Caco-2 (cell line): ENCODE data around the gene RHOG. TPM values are rescaled to one million over a fixed set of nuclear protein-coding genes. Genes with fewer than 3 reads are reported as not detected.
"Not testable (repeated sequence)": the region's sequence is repeated elsewhere in the genome, so short reads cannot be mapped to it uniquely, and the experiment has no call there.

Source experiments
- BruUV-seq: library from RNA; stranded (reverse); fragments of 400-500 nt; replicated peaks from 2 replicates; lab custom pipeline; 2021; lab: Mats Ljungman, UMichigan
- CTCF ChIA-PET: fragments of 300-600 bp; sonication (Branson Sonifier 250); formaldehyde crosslinking; loops from one replicate; lab custom pipeline; 2022; ENCODE audit warnings: antibody characterized with exemption; lab: Charles Lee
- POLR2A ChIA-PET: fragments of 300-600 bp; sonication (Branson Sonifier 250); formaldehyde crosslinking; loops from one replicate; lab custom pipeline; 2022; ENCODE audit warnings: antibody characterized with exemption; lab: Charles Lee
- DNase-seq, 2 experiments: peaks; one replicate each; pipeline versions ENCODE4 v3.0.0 to v3.0.0-alpha.2; 2020 to 2022
- H3K27me3 ChIP-seq: replicated peaks from 2 replicates; pipeline ENCODE4 v1.6.0; 2011; ENCODE audit warnings: low read length; ENCODE audit not compliant: control insufficient read depth, insufficient read depth
- H3K36me3 ChIP-seq: 2 replicates; pipeline ENCODE4 v1.5.1; 2011; ENCODE audit warnings: low read length; ENCODE audit not compliant: control insufficient read depth, insufficient read depth
- H3K4me1 ChIP-seq: fragments of 250-450 bp; sonication (Bioruptor Pico); 2 replicates; pipeline ENCODE4 v1.5.1; 2020; ENCODE audit warnings: mild to moderate bottlenecking
- H3K4me3 ChIP-seq: 2 replicates; pipeline ENCODE4 v1.5.1; 2011; ENCODE audit warnings: low read depth, mild to moderate bottlenecking, control low read depth, low read length
- H3K9me3 ChIP-seq: fragments of 250-450 bp; sonication (Bioruptor Pico); 2 replicates; pipeline ENCODE4 v1.5.1; 2020; ENCODE audit warnings: mild to moderate bottlenecking, moderate library complexity
- H3K27ac Mint-ChIP-seq: one replicate; pipeline ENCODE4 v1.8.0; 2022; ENCODE audit warnings: mixed read lengths; ENCODE audit not compliant: unreplicated experiment
- H3K27me3 Mint-ChIP-seq: one replicate; pipeline ENCODE4 v1.8.0; 2022; ENCODE audit warnings: mixed read lengths; ENCODE audit not compliant: insufficient read depth, unreplicated experiment
- H3K36me3 Mint-ChIP-seq: one replicate; pipeline ENCODE4 v1.8.0; 2022; ENCODE audit warnings: mild to moderate bottlenecking, mixed read lengths; ENCODE audit not compliant: insufficient read depth, unreplicated experiment
- H3K4me1 Mint-ChIP-seq: one replicate; pipeline ENCODE4 v1.8.0; 2022; ENCODE audit warnings: low read depth, mixed read lengths; ENCODE audit not compliant: unreplicated experiment
- H3K4me3 Mint-ChIP-seq: one replicate; pipeline ENCODE4 v1.8.0; 2022; ENCODE audit warnings: mild to moderate bottlenecking, moderate library complexity, mixed read lengths; ENCODE audit not compliant: unreplicated experiment
- H3K9me3 Mint-ChIP-seq: one replicate; pipeline ENCODE4 v1.8.0; 2022; ENCODE audit warnings: mixed read lengths; ENCODE audit not compliant: unreplicated experiment
- intact Hi-C: fragments of 100-400 bp; cut with micrococcal nuclease; formaldehyde crosslinking; loops from one replicate; pipeline ENCODE4 v1.10.0; 2022; ENCODE audit not compliant: unreplicated experiment
- total RNA-seq: library from RNA; stranded (reverse); gene quantifications from 2 replicates; pipeline ENCODE4 v1.2.3, GENCODE V29; 2022
- TF ChIP-seq, protein P1 (sequence below), 2 experiments: fragments of 200-600 bp in 1 of 2; IDR thresholded peaks; 1 replicate in 1 of 2; 2 replicates in 1 of 2; pipeline versions ENCODE4 v1.5.1 to v1.8.0; 2011 to 2022; ENCODE audit warnings: antibody characterized with exemption in 1 of 2, control low read depth in 1 of 2, inconsistent platforms in 1 of 2, low read depth in 1 of 2, low read length in 1 of 2, mild to moderate bottlenecking in 1 of 2, moderate library complexity in 1 of 2; ENCODE audit not compliant: insufficient read depth in 1 of 2, severe bottlenecking in 1 of 2, unreplicated experiment in 1 of 2

RHOG gene
- total RNA-seq, 1 experiment from 2014 or later, result 36.9 TPM

DNA sequence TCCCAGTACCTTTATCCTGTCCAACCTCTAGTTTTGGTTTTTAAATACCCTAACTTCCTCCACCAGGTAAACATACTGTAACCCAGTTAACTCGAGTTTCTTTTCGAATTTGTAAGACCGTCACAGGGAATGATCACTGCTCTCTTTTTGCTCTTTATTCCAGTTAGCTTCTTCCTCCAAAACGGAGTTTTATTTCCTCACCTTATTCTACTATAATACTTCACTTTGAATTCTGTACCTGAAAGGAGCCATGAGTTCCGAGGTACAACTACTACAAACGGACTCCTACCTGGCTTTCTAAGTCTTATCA lies 44.8 kb downstream of the RHOG start:
- TF ChIP-seq, protein P1, sequence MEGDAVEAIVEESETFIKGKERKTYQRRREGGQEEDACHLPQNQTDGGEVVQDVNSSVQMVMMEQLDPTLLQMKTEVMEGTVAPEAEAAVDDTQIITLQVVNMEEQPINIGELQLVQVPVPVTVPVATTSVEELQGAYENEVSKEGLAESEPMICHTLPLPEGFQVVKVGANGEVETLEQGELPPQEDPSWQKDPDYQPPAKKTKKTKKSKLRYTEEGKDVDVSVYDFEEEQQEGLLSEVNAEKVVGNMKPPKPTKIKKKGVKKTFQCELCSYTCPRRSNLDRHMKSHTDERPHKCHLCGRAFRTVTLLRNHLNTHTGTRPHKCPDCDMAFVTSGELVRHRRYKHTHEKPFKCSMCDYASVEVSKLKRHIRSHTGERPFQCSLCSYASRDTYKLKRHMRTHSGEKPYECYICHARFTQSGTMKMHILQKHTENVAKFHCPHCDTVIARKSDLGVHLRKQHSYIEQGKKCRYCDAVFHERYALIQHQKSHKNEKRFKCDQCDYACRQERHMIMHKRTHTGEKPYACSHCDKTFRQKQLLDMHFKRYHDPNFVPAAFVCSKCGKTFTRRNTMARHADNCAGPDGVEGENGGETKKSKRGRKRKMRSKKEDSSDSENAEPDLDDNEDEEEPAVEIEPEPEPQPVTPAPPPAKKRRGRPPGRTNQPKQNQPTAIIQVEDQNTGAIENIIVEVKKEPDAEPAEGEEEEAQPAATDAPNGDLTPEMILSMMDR (IDR thresholded peaks at IDR 0.05; ENCODE audit: insufficient read depth in 1 of 2, low read depth in 1 of 2, low read length in 1 of 2, severe bottlenecking in 1 of 2, unreplicated experiment in 1 of 2), result no peak
- Histone ChIP-seq H3K36me3 (peaks cover 1% of the 10 kb centered on the region; the same call in 1 of the 2 replicates), H3K9me3 (no peaks in the 10 kb centered on the region), H3K4me1 (peaks cover 15% of the 10 kb centered on the region), H3K4me3 (peak overlapping the region; percentile 59), H3K27me3 (no peaks in the 10 kb centered on the region)
- POLR2A ChIA-PET, result interaction anchor here (1.0 to 1.3 kb wide), 2 partner anchors 12 to 13 kb away, joined by 3 to 4 read pairs; no protein-coding TSS in a partner anchor
- BruUV-seq, result no TSS peak
- Mint-ChIP-seq H3K4me3 (peak overlapping the region; percentile 90), H3K9me3 (no peaks in the 10 kb centered on the region), H3K36me3 (peaks cover 68% of the 10 kb centered on the region), H3K27ac (peak overlapping the region; percentile 96), H3K27me3 (no peaks in the 10 kb centered on the region), H3K4me1 (peaks cover 7% of the 10 kb centered on the region)
- intact Hi-C loops, result loop anchor here (2.0 kb wide), 1 partner anchor 13 kb away; no protein-coding TSS in a partner anchor
- CTCF ChIA-PET, result interaction anchor here (3.3 kb wide), 1 partner anchor 12 kb away, joined by 32 read pairs; the partner anchor contains the start of gene PGAP2
- DNase-seq, result no peak

DNA sequence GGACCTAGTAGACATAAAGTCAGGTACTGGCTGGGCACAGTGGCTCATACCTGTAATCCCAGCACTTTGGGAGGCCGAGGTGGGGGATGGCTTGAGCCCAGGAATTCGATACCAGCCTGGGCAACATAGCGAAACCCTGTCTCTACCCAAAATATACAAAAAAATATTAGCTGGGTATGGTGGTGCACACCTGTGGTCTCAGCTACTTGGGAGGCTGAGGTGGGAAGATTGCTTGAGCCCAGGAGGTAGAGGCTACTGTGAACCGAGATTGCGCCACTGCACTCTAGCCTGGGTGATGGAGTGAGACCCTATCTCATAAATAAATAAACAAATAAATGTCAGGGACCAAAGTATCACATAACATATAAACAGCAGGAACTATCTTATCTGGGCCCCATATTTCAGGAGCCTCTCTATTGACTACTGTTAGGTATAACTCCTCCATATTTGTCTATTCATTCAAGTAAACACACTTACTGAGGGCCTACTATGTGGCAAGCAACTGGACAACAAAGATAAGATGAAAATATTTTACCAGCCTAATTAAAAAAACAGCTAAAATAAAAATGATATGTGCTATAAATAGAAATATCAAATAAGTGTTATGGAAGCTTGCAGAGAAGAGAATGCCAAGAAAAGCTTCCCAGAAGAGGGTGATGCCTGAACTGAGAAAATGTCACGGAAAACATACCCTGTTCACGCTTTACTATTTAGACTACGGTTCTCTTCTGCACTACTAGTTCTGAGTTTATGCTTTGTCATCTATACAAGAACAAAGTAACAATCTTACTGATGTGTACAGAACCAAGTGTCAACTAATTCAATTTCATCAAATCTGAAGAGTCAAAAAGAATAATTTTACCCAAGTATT lies 45.4 kb downstream of the RHOG start:
- peak in 1 of 2 experiments; percentile 13 for DNase-seq
- peaks cover 74% of the 10 kb centered on the region for H3K36me3 Mint-ChIP-seq
- peaks cover 7% of the 10 kb centered on the region for H3K4me1 Mint-ChIP-seq
- POLR2A ChIA-PET, result interaction anchor here (1.3 kb wide), 1 partner anchor 14 kb away, joined by 4 read pairs; no protein-coding TSS in a partner anchor
- peak overlapping the region; percentile 59 for H3K4me3 ChIP-seq
- H3K9me3 Mint-ChIP-seq, result no peaks in the 10 kb centered on the region
- no peaks in the 10 kb centered on the region for H3K27me3 ChIP-seq
- H3K36me3 ChIP-seq, result peaks cover 1% of the 10 kb centered on the region; the same call in 1 of the 2 replicates
- H3K9me3 ChIP-seq, result no peaks in the 10 kb centered on the region
- CTCF ChIA-PET, result interaction anchor here (3.3 kb wide), 1 partner anchor 13 kb away, joined by 32 read pairs; the partner anchor contains the start of gene PGAP2
- H3K4me1 ChIP-seq, result peaks cover 15% of the 10 kb centered on the region
- intact Hi-C loops, result loop anchor here (2.0 kb wide), 1 partner anchor 13 kb away; no protein-coding TSS in a partner anchor
- H3K27me3 Mint-ChIP-seq, result no peaks in the 10 kb centered on the region
- TSS peak; percentile 53 for BruUV-seq
- TF ChIP-seq, protein P1 (IDR thresholded peaks at IDR 0.05; ENCODE audit: insufficient read depth in 1 of 2, low read depth in 1 of 2, low read length in 1 of 2, severe bottlenecking in 1 of 2, unreplicated experiment in 1 of 2), result no peak
- H3K4me3 Mint-ChIP-seq, result peak overlapping the region; percentile 90
- peak overlapping the region; percentile 96 for H3K27ac Mint-ChIP-seq

DNA sequence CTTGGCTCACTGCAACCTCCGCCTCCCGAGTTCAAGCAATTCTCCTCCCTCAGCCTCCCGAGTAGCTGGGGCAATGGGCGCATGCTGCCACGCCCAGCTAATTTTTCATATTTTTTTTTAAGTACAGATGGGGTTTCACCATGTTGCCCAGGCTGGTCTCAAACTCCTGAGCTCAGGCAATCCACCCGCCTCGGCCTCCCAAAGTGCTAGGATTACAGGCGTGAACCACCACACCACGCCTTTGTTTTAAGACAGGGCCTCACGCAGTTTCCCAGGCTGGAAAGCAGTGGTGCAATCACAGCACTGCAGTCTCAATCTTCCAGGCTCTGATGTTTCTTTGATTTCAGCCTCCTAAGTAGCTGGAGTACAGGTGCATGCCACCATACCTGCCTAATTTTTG lies 46.4 kb downstream of the RHOG start:
- BruUV-seq, H3K9me3 Mint-ChIP-seq, H3K27me3 Mint-ChIP-seq, H3K36me3 ChIP-seq, H3K27me3 ChIP-seq, H3K4me3 Mint-ChIP-seq, H3K9me3 ChIP-seq, H3K4me1 Mint-ChIP-seq, H3K4me3 ChIP-seq, H3K27ac Mint-ChIP-seq, intact Hi-C loops, CTCF ChIA-PET, POLR2A ChIA-PET: not testable (repeated sequence)
- H3K36me3 Mint-ChIP-seq, result peaks cover 81% of the 10 kb centered on the region
- H3K4me1 ChIP-seq, result peaks cover 15% of the 10 kb centered on the region
- peak in 1 of 2 experiments; percentile 27 for DNase-seq
